OCI-LY3 (cell line): ENCODE results near the gene AGBL1.

Experiments
- H2AFZ ChIP-seq: fragments of 200-600, 300-600 bp; shearing (Covaris generic); 2 replicates; pipeline ENCODE4 v1.6.0; 2014; ENCODE audit warnings: antibody characterized with exemption, low read depth, low read length
- H3K27ac ChIP-seq: fragments of 200-600, 300-600 bp; sonication (generic); 2 replicates; pipeline ENCODE4 v1.5.1; 2014; ENCODE audit warnings: mild to moderate bottlenecking, low read length, moderate library complexity, mixed read lengths
- H3K27me3 ChIP-seq: fragments of 200-600, 300-600 bp; sonication (generic); 2 replicates; pipeline ENCODE4 v1.6.1; 2014; ENCODE audit warnings: low read depth, low read length, mixed read lengths
- H3K36me3 ChIP-seq: fragments of 200-600, 300-600 bp; sonication (generic); replicated peaks from 2 replicates; pipeline ENCODE3; 2014; ENCODE audit warnings: low read depth, low read length, mixed read lengths
- H3K4me1 ChIP-seq: fragments of 300-600, 200-600 bp; sonication (generic); 2 replicates; pipeline ENCODE4 v1.6.1; 2014; ENCODE audit warnings: low read length, mixed read lengths
- H3K4me2 ChIP-seq: fragments of 200-600, 300-600 bp; sonication (generic); 2 replicates; pipeline ENCODE4 v1.6.1; 2014; ENCODE audit warnings: low read length, mixed read lengths
- H3K4me3 ChIP-seq: fragments of 300-600, 200-600 bp; sonication (generic); 2 replicates; pipeline ENCODE4 v1.5.1; 2014; ENCODE audit warnings: antibody characterized with exemption, mild to moderate bottlenecking, low read length, moderate library complexity
- H3K79me2 ChIP-seq: fragments of 300-600, 200-600 bp; shearing (Covaris generic); 2 replicates; pipeline ENCODE4 v1.6.1; 2014; ENCODE audit warnings: mild to moderate bottlenecking, low read length, mixed read lengths
- H3K9ac ChIP-seq: fragments of 300-600, 200-600 bp; shearing (Covaris generic); 2 replicates; pipeline ENCODE4 v1.6.0; 2014; ENCODE audit warnings: mild to moderate bottlenecking, low read length, moderate library complexity
- H3K9me3 ChIP-seq: fragments of 200-600, 300-600 bp; shearing (Covaris generic); 2 replicates; pipeline ENCODE4 v1.6.1; 2014; ENCODE audit warnings: low read length, mixed read lengths; ENCODE audit not compliant: insufficient read depth
- H4K20me1 ChIP-seq: fragments of 200-600, 300-600 bp; sonication (generic); 2 replicates; pipeline ENCODE4 v1.6.1; 2016; ENCODE audit warnings: low read length, mixed read lengths; ENCODE audit not compliant: insufficient read depth
- CTCF ChIP-seq: fragments of 200-600, 300-600 bp; sonication (generic); IDR thresholded peaks from 2 replicates; pipeline ENCODE4 v1.5.1; 2014; ENCODE audit warnings: antibody characterized with exemption, low read length, low read depth
- EZH2phosphoT487 ChIP-seq: fragments of 200-600 bp; shearing (Covaris generic); IDR thresholded peaks from 2 replicates; pipeline ENCODE4 v1.6.1; 2018; ENCODE audit warnings: antibody characterized with exemption, mixed run types, low read depth

The AGBL1 gene

GRCh38 chr15:86959254-86959653 is 879.6 kb downstream of the AGBL1 start:
- TF ChIP-seq EZH2phosphoT487 (no peak), CTCF (no peak)
- Histone ChIP-seq H3K27ac (no peak overlapping the region), H4K20me1 (no peaks in the 10 kb centered on the region)

GRCh38 chr15:86961669-86962068 is 882.0 kb downstream of the AGBL1 start:
- Histone ChIP-seq H3K27ac (no peak overlapping the region), H3K4me3 (no peak overlapping the region), H3K27me3 (no peaks in the 10 kb centered on the region), H3K36me3 (no peaks in the 10 kb centered on the region), H3K4me2 (no peak overlapping the region), H4K20me1 (no peaks in the 10 kb centered on the region), H3K79me2 (no peaks in the 10 kb centered on the region), H2AFZ (no peak overlapping the region), H3K9me3 (no peaks in the 10 kb centered on the region), H3K4me1 (no peaks in the 10 kb centered on the region), H3K9ac (no peak overlapping the region)
- TF ChIP-seq EZH2phosphoT487 (no peak), CTCF (no peak)

More at GRCh38 chr15:86959254-86959653, 879.6 kb downstream of the AGBL1 start:
- H3K27me3 ChIP-seq, result no peaks in the 10 kb centered on the region
- no peaks in the 10 kb centered on the region for H3K36me3 ChIP-seq
- no peaks in the 10 kb centered on the region for H3K79me2 ChIP-seq
- H3K4me3 ChIP-seq, result no peak overlapping the region
- no peak overlapping the region for H3K9ac ChIP-seq
- H3K9me3 ChIP-seq, result no peaks in the 10 kb centered on the region
- H3K4me2 ChIP-seq, result no peak overlapping the region
- H2AFZ ChIP-seq, result no peak overlapping the region
- no peaks in the 10 kb centered on the region for H3K4me1 ChIP-seq

- no peak overlapping the region for H3K27ac ChIP-seq
- no peak overlapping the region for H2AFZ ChIP-seq
- H3K9me3 ChIP-seq, result no peaks in the 10 kb centered on the region
- no peak overlapping the region for H3K9ac ChIP-seq
- TF ChIP-seq CTCF (no peak), EZH2phosphoT487 (no peak)
- H3K4me3 ChIP-seq, result no peak overlapping the region
- no peaks in the 10 kb centered on the region for H3K27me3 ChIP-seq
- H3K4me2 ChIP-seq, result no peak overlapping the region
- no peaks in the 10 kb centered on the region for H3K36me3 ChIP-seq
- H3K4me1 ChIP-seq, result no peaks in the 10 kb centered on the region
- H4K20me1 ChIP-seq, result no peaks in the 10 kb centered on the region
- no peaks in the 10 kb centered on the region for H3K79me2 ChIP-seq
Observed at GRCh38 chr15:86964271-86964670, 884.6 kb downstream of the AGBL1 start.

GRCh38 chr15:86968244-86968643 is 888.6 kb downstream of the AGBL1 start:
- no peak for TF ChIP-seq CTCF
- no peak for TF ChIP-seq EZH2phosphoT487
- Histone ChIP-seq H3K79me2 (no peaks in the 10 kb centered on the region), H3K9me3 (no peaks in the 10 kb centered on the region), H3K4me3 (no peak overlapping the region), H3K36me3 (no peaks in the 10 kb centered on the region), H4K20me1 (no peaks in the 10 kb centered on the region), H3K4me2 (no peak overlapping the region), H3K9ac (no peak overlapping the region), H3K27me3 (no peaks in the 10 kb centered on the region), H3K4me1 (no peaks in the 10 kb centered on the region), H3K27ac (no peak overlapping the region), H2AFZ (no peak overlapping the region)
